Ovary (tissue), 9 donors: Measurements from ENCODE around the gene CITED4. TPM values are rescaled to one million over a fixed set of nuclear protein-coding genes. Genes with fewer than 3 reads are reported as not detected.

Experiments used
- DNase-seq, 5 donors: peaks; one replicate each; pipeline ENCODE4 v3.0.0-alpha.2; 2019 to 2020
- H3K27ac ChIP-seq, 2 donors: fragments of 200-600 bp; one replicate each; pipeline versions ENCODE4 v1.5.1 to v1.8.0; 2019 to 2022
- H3K27me3 ChIP-seq: fragments of 200-600 bp; one replicate; pipeline ENCODE4 v1.8.0; 2022
- H3K36me3 ChIP-seq: fragments of 200-600 bp; sonication (generic); one replicate; pipeline ENCODE4 v1.5.1; 2019
- H3K4me1 ChIP-seq: one replicate; pipeline ENCODE4 v1.8.1; 2013; ENCODE audit warnings: mild to moderate bottlenecking, moderate library complexity; ENCODE audit not compliant: insufficient read depth
- H3K4me3 ChIP-seq: fragments of 200-600 bp; sonication (generic); one replicate; pipeline ENCODE4 v1.5.1; 2017
- H3K9me3 ChIP-seq, 2 donors: fragments of 200-600 bp in 1 of 2; sonication (generic) in 1 of 2; one replicate each; pipeline versions ENCODE4 v1.5.1 to v1.8.1; 2013 to 2019; ENCODE audit warnings: mild to moderate bottlenecking in 1 of 2, moderate library complexity in 1 of 2
- CTCF ChIP-seq, 3 donors: fragments of 450-650 bp in 2 of 3; fragments of 200-600 bp in 1 of 3; IDR thresholded peaks; one replicate each; pipeline versions ENCODE4 v1.5.1 to v1.8.0; 2016 to 2022; ENCODE audit warnings: antibody characterized with exemption in 3 of 3, mild to moderate bottlenecking in 1 of 3
- EP300 ChIP-seq: sonication (generic); formaldehyde crosslinking; IDR thresholded peaks from one replicate; pipeline ENCODE4 v1.6.1; 2017; ENCODE audit warnings: antibody characterized with exemption
- POLR2A ChIP-seq: fragments of 450-650 bp; IDR thresholded peaks from one replicate; pipeline ENCODE4 v1.6.1; 2017; ENCODE audit warnings: antibody characterized with exemption, mild to moderate bottlenecking, moderate library complexity
- WGBS, 3 donors: extraction: QIAGEN DNeasy Blood & Tissue Kit in 1 of 3; methylation state at CpG; one replicate each; pipeline versions ENCODE4 v1.1.5 to v1.1.7; 2013 to 2017; 5-methylcytosine and 5-hydroxymethylcytosine counted together
- intact Hi-C, 4 donors: fragments of 100-400 bp; cut with DNase I; formaldehyde crosslinking; loops; one replicate each; pipeline versions ENCODE4 v1.11.0 to v1.15.1; 2022 to 2023
- polyA plus RNA-seq, 2 donors: library from polyadenylated mRNA; stranded (reverse); fragments of 200-250 nt in 1 of 2; fragments of 350-450 nt in 1 of 2; fragmentation: Illumina TruSeq in 1 of 2; extraction: RNeasy Lipid Tissue Mini Kit (QIAGEN cat#74804) in 1 of 2; gene quantifications; one replicate each; pipeline ENCODE4 v1.2.3, GENCODE V29; 2013 to 2014
- total RNA-seq, 7 donors: library from RNA; depleted of rRNA in 2 of 7; stranded (reverse); fragments of >200 nt in 2 of 7; fragmentation: NEBNext Ultra II Directional in 3 of 7; extraction: Animal tissue kit (Norgen Biotek cat#: 25700) in 3 of 7; gene quantifications; one replicate each; pipeline versions ENCODE4 v1.1.0 to v1.2.4, GENCODE V29; 2016 to 2023
- donor health status: DM: no; HTN: no; CAD: no; lungs with moderate emphysema.
- donor health status: DM: no; HTN: no; CAD: no.
- donor health status: Bipolar disorder and iron deficiency.
- donor health status: DM: yes; HTN: yes; CAD: no.
- donor health status: DM: no; HTN: no; CAD: no.
- donor health status: DM: yes; HTN: yes; CAD: no.

The CITED4 gene
- total and polyA plus RNA-seq, 9 donors = 0.75 to 149 (median 24.2) TPM

- intact Hi-C loops = loop anchor here in 3 of 4 donors (2.0 to 10.0 kb wide), 6 partner anchors 55 to 245 kb away; partner anchors contain the start of gene KCNQ4 (in 1 of the 3)
Observed at GRCh38 chr1:40839943-40840335, 22.2 kb downstream of the CITED4 start.

GRCh38 chr1:40838980-40839942 is 22.9 kb downstream of the CITED4 start:
- 87 to 90% (median 89%) methylated on average over 15 of the region's 15 CpGs for WGBS, 3 donors
- H3K36me3 ChIP-seq = no peaks in the 10 kb centered on the region

More at GRCh38 chr1:40839943-40840335, 22.2 kb downstream of the CITED4 start:
- Histone ChIP-seq H3K4me1 (no peaks in the 10 kb centered on the region), H3K4me3 (no peak overlapping the region), H3K36me3 (no peaks in the 10 kb centered on the region), H3K27me3 (no peaks in the 10 kb centered on the region), H3K9me3 (no peaks in the 10 kb centered on the region), H3K27ac (no peak overlapping the region)
- 91 to 93% (median 92%) methylated on average over 5 of the region's 5 CpGs for WGBS, 3 donors
- no peak for DNase-seq
- no peak for TF ChIP-seq POLR2A
- no peak for TF ChIP-seq CTCF (IDR thresholded peaks at IDR 0.05)
- TF ChIP-seq EP300 = no peak

GRCh38 chr1:40838045-40838979 is 23.9 kb downstream of the CITED4 start:
- WGBS, 3 donors = 60 to 69% (median 65%) methylated on average over 55 to 60 of the region's 60 CpGs
- no peak overlapping the region for H3K4me3 ChIP-seq
- H3K9me3 ChIP-seq = no peaks in the 10 kb centered on the region
- no peak for TF ChIP-seq CTCF (IDR thresholded peaks at IDR 0.05)
- no peak for TF ChIP-seq POLR2A
- TF ChIP-seq EP300 = no peak
- no peaks in the 10 kb centered on the region for H3K27me3 ChIP-seq
- no peak for DNase-seq
- no peak overlapping the region for H3K27ac ChIP-seq
- H3K4me1 ChIP-seq = no peaks in the 10 kb centered on the region
- intact Hi-C loops = loop anchor here in 1 of 4 donors (10.0 kb wide), 1 partner anchor 234 kb away; no protein-coding TSS in a partner anchor
- no peaks in the 10 kb centered on the region for H3K36me3 ChIP-seq

More at GRCh38 chr1:40838980-40839942, 22.9 kb downstream of the CITED4 start:
- Histone ChIP-seq H3K27ac (no peak overlapping the region), H3K9me3 (no peaks in the 10 kb centered on the region), H3K27me3 (no peaks in the 10 kb centered on the region), H3K4me3 (no peak overlapping the region), H3K4me1 (no peaks in the 10 kb centered on the region)
- no peak for DNase-seq
- no peak for TF ChIP-seq POLR2A
- no peak for TF ChIP-seq CTCF (IDR thresholded peaks at IDR 0.05)
- no peak for TF ChIP-seq EP300
- intact Hi-C loops = loop anchor here in 1 of 4 donors (10.0 kb wide), 1 partner anchor 234 kb away; no protein-coding TSS in a partner anchor

GRCh38 chr1:40837601-40838000 is 24.6 kb downstream of the CITED4 start:
- Histone ChIP-seq H3K4me3 (no peak overlapping the region), H3K9me3 (no peaks in the 10 kb centered on the region), H3K27me3 (no peaks in the 10 kb centered on the region), H3K36me3 (no peaks in the 10 kb centered on the region), H3K4me1 (no peaks in the 10 kb centered on the region), H3K27ac (no peak overlapping the region)
- TF ChIP-seq POLR2A (no peak), CTCF (IDR thresholded peaks at IDR 0.05) (no peak), EP300 (no peak)
- 59 to 70% (median 63%) methylated on average over 24 of the region's 24 CpGs for WGBS, 3 donors
- DNase-seq = no peak
- intact Hi-C loops = loop anchor here in 1 of 4 donors (10.0 kb wide), 1 partner anchor 233 kb away; no protein-coding TSS in a partner anchor
